ENCODE measurements around the gene ZBTB7C.

- TF ChIP-seq CTCF (conservative IDR thresholded peaks at IDR 0.05; ENCODE audit: low read depth, low read length) (no peak), EZH2 (IDR thresholded peaks at IDR 0.05; ENCODE audit: borderline replicate concordance, low read depth, low read length, poor library complexity, severe bottlenecking) (no peak)
Measured at GRCh38 chr18:48045744-48046143, 363.4 kb downstream of the ZBTB7C start.
